GM12873 (cell line): ENCODE results near the gene CLK2.

Experiments used
- TF ChIP-seq, protein P1 (sequence below): IDR thresholded peaks from 2 replicates; pipeline ENCODE4 v1.5.1; 2012; ENCODE audit warnings: low read depth, mild to moderate bottlenecking, moderate library complexity, low read length, control low read depth; ENCODE audit not compliant: insufficient read depth; ENCODE audit errors: missing control alignments

Gene CLK2

DNA sequence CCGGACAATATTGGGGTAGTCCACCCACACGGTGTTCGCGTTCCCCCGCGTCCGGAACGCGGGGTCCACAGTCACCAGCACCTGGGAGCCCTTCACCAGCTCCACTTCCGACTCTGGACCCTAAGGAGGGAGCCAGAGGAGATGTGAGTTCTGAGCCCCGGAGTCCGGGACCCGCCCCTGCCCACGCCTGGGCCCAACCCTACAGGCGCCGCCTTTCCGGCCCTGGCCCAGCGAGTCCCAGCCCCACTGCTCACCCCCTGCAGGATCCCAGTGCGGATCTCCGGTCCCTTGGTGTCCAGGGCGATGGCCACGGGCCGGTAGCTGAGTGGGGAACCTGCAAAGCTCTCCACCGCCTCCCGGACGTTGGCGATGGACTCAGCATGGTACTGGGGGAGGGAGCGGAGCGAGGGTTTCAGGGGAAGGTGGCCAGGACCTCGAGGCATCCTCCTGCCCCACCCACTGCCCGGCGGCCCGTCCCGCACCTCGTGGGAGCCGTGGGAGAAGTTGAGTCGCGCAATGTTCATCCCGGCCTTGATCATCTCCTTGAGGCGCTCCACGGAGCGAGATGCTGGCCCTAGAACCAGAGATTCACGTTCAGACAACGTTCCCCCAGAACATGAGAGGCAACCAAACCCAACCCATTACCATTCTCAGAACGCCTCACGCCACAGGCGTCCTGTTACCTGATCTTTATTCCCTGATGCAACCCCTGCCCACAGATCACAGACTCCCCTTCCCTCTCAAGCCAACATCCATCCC lies 22.1 kb upstream of the CLK2 start:
- TF ChIP-seq, protein P1, sequence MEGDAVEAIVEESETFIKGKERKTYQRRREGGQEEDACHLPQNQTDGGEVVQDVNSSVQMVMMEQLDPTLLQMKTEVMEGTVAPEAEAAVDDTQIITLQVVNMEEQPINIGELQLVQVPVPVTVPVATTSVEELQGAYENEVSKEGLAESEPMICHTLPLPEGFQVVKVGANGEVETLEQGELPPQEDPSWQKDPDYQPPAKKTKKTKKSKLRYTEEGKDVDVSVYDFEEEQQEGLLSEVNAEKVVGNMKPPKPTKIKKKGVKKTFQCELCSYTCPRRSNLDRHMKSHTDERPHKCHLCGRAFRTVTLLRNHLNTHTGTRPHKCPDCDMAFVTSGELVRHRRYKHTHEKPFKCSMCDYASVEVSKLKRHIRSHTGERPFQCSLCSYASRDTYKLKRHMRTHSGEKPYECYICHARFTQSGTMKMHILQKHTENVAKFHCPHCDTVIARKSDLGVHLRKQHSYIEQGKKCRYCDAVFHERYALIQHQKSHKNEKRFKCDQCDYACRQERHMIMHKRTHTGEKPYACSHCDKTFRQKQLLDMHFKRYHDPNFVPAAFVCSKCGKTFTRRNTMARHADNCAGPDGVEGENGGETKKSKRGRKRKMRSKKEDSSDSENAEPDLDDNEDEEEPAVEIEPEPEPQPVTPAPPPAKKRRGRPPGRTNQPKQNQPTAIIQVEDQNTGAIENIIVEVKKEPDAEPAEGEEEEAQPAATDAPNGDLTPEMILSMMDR, result no peak

DNA sequence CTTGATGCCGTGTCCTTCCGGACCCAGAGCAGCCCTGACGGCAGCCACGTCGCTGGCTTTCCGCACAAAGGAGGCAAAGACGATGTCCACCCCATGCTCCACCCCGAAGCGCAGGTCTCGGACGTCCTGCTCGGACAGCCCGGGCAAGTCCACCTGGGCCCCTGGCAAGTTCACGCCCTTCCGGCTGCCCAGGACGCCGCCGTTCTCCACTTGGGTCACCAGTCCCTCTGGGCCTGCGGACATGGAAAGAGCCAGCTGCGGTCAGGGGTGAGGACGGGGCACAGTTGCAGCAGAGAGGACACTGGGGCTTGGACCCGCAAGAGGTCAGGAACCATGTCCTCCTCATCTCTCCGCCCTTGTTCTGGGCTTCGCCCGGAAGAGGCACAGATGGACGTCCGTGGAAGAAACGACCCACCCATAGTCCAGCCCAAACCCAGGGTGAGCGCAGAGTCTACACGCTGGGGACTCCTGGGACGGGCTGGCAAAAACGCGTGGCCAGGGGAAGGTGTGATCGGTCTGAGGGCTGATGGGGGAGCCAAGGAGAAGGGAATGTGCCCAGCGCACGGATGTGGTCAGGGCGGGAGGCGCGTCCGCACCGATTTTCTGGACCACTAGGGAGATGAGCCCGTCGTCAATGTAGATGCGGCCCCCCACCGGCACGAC lies 21.3 kb upstream of the CLK2 start:
- TF ChIP-seq, protein P1, result no peak

DNA sequence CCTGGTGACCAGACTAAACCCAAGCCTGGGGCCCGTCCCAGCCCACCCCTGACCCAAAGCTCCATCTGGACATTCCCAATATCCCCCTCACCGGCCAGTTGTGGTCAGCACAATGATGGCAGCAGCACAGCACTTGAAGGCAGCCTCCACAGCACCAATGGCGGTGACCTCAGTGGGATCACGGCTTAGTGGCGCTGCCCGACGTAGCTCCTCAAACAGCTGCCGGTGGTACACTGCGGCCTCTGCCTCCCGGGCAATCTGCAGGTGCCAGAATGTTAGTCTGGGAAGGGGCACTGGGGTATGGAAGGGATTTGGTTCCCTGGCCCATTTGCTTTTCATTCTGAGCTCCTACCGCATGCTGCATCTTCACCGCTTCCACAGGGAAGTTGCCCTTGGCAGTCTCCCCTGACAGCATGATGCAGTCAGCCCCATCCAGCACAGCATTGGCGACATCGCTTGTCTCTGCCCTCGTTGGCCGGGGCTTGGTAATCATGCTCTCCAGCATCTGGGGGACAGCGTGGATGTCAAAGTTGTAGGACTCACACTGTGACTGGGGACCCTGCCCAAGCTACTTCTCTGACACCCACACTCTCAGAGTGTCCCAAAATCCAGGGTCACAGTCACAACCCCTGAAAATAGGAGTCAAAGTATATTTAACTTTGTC lies 19.9 kb upstream of the CLK2 start:
- TF ChIP-seq, protein P1, result no peak

DNA sequence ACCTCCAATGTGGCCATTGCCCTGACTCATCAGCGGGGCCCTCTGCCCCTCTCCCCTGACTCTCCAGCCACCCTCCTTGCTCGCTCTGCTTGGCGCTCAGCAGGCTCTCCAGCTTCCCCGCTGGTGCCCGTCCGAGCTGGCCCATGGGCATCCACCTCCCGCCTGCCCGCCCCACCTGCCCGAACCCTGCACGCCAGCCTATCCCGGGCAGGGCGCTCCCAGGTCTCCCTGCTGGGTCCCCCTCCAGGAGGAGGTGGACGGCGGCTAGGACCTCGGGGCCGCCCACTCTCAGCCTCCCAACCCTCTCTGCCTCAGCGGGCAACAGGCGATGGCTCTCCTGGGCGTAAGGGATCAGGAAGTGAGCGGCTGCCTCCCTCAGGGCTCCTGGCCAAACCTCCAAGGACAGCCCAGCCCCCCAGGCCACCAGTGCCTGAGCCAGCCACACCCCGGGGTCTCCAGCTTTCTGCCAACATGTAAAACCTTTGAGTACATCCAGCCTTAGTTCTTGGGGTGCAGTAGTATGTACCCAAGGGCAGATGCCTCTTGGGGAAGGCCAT lies 14.8 kb upstream of the CLK2 start:
- TF ChIP-seq, protein P1, result no peak

DNA sequence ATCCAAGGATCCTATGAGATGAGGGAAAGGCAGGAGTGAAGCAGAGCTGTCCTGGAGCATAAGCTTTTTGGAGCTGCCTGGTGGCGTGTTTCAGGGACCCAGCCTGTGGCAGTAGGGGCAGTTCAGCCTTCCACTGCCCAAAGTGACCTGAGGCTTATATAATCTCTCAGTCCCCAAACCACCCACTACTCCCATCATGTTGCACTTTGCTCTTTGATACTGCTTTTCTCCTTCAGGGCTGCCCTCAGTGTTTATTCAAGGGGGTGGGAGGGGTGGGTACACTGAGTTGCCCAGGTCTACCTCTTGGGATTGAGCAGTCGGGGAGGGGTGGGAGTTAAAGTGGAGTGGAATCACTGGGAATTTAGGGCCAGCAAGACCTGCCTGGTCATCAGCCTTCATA lies 13.2 kb upstream of the CLK2 start:
- TF ChIP-seq, protein P1, result no peak

DNA sequence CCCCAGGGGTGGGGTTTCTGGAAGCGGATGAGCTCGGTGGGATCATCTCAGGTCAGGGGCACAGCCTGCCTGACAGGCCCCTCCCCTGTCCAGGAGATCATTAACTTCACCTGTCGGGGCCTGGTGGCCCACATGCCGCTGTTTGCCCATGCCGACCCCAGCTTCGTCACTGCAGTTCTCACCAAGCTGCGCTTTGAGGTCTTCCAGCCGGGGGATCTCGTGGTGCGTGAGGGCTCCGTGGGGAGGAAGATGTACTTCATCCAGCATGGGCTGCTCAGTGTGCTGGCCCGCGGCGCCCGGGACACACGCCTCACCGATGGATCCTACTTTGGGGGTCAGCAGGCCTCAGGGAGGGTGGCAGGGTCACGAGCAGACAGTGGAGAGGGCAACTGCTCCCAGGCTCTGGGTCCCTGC lies 12.3 kb upstream of the CLK2 start:
- TF ChIP-seq, protein P1, result no peak

DNA sequence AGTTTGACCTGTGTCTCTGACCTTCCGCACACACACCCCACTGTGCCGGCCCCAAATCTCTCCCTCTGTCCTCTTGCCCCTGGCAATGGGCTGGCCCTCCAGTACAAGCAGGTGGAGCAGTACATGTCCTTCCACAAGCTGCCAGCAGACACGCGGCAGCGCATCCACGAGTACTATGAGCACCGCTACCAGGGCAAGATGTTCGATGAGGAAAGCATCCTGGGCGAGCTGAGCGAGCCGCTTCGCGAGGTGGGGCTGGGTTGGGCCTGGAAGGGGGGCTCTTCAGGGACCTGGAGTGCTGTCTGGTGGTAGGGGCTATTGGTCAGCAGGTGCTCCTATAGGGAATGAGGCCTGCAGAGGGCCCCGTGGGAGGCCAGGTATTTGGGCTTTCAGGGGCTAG lies 11.8 kb upstream of the CLK2 start:
- TF ChIP-seq, protein P1, result no peak
